Nephron progenitor cell (in vitro differentiated cells): ENCODE measurements around the gene TECPR2.

Source experiments
- DNase-seq: peaks from one replicate; pipeline ENCODE4 v3.0.0; 2021
- H3K27ac Mint-ChIP-seq: 2 replicates; pipeline ENCODE4 v1.8.0; 2021; ENCODE audit warnings: mild to moderate bottlenecking, moderate library complexity, mixed read lengths
- H3K27me3 Mint-ChIP-seq: 2 replicates; pipeline ENCODE4 v1.8.0; 2021; ENCODE audit warnings: mild to moderate bottlenecking, low read depth, mixed read lengths; ENCODE audit not compliant: poor library complexity
- H3K36me3 Mint-ChIP-seq: 2 replicates; pipeline ENCODE4 v1.8.0; 2021; ENCODE audit warnings: low read depth, mixed read lengths
- H3K4me1 Mint-ChIP-seq: 2 replicates; pipeline ENCODE4 v1.8.0; 2021; ENCODE audit warnings: mixed read lengths
- H3K4me3 Mint-ChIP-seq: 2 replicates; pipeline ENCODE4 v1.8.0; 2021; ENCODE audit warnings: mild to moderate bottlenecking, moderate library complexity, mixed read lengths
- H3K9me3 Mint-ChIP-seq: 2 replicates; pipeline ENCODE4 v1.8.0; 2021; ENCODE audit warnings: mild to moderate bottlenecking, moderate library complexity, mixed read lengths
- TF ChIP-seq, protein P1 (sequence below): fragments of 200-600 bp; sonication (generic); IDR thresholded peaks from 2 replicates; pipeline ENCODE4 v1.5.0; 2021; ENCODE audit warnings: antibody characterized with exemption

The TECPR2 gene

DNA sequence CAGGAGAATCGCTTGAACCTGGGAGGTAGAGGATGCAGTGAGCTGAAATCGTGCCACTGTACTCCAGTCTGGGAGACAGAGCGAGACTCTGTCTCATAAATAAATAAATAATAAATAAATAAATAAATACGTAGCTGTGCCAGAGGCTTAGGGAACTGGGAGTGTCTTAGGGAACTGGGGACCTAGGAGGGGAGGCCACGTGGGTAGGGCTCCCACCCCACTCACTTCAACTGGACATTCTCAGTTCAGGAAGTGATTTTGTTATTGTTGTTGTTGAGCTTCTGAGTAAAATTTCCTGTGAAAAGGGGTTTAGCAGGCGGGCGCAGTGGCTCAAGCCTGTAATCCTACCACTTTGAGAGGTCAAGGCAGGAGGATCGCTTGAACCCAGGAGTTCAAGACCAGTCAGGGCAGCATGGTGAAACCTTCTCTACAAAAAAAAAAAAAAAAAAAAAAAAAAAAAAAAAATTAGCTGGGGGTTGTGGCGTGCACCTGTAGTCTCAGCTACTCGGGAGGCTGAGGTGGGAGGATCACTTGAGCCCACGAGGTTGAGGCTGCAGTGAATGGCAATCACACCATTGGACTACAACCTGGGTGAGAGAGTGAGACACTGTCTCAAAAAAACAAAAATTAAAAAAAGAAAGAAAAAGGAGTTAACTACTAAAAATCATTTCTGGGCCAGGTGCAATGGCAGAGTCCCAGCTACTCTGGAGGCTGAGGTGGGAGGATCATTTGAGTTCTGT is 165.9 kb downstream of the TECPR2 start:
- H3K4me1 Mint-ChIP-seq, result peaks cover 26% of the 10 kb centered on the region

DNA sequence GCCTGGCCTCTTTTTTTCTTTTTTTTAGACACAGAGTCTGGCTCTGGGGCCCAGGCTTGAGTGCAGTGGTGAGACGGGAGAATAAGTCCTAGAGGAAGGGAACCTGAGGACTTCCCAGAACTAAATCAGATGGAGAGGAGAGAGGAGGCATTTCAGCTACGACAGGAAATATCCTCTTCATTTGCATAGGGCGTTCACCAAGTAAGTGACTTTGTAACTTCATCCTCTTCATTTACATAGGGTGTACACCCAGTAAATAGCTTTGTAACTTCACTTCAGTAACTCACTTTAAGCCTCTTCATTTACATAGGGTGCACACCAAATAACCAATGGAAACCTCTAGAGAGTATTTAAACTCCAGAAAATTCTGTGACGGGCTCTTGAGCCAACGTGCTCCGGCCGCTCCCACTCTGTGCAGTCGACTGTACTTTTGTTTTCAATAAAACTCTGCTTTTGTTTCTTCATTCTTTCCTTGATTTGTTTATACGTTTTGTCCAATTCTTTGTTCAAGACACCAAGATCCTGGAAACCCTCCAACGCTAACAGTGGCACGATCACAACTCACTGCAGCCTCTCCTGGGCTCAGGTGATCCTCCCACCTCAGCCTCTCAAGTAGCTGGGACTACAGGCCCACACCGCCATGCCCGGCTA is 168.2 kb downstream of the TECPR2 start:
- no peak for DNase-seq
- Mint-ChIP-seq H3K9me3 (no peaks in the 10 kb centered on the region), H3K4me1 (peaks cover 14% of the 10 kb centered on the region), H3K27me3 (no peaks in the 10 kb centered on the region), H3K27ac (no peak overlapping the region), H3K4me3 (no peak overlapping the region), H3K36me3 (no peaks in the 10 kb centered on the region)
- TF ChIP-seq, protein P1, sequence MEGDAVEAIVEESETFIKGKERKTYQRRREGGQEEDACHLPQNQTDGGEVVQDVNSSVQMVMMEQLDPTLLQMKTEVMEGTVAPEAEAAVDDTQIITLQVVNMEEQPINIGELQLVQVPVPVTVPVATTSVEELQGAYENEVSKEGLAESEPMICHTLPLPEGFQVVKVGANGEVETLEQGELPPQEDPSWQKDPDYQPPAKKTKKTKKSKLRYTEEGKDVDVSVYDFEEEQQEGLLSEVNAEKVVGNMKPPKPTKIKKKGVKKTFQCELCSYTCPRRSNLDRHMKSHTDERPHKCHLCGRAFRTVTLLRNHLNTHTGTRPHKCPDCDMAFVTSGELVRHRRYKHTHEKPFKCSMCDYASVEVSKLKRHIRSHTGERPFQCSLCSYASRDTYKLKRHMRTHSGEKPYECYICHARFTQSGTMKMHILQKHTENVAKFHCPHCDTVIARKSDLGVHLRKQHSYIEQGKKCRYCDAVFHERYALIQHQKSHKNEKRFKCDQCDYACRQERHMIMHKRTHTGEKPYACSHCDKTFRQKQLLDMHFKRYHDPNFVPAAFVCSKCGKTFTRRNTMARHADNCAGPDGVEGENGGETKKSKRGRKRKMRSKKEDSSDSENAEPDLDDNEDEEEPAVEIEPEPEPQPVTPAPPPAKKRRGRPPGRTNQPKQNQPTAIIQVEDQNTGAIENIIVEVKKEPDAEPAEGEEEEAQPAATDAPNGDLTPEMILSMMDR, result no peak

More for the DNA sequence above, 165.9 kb downstream of the TECPR2 start:
- Mint-ChIP-seq H3K4me3 (no peak overlapping the region), H3K9me3 (no peaks in the 10 kb centered on the region), H3K27me3 (no peaks in the 10 kb centered on the region), H3K27ac (no peak overlapping the region), H3K36me3 (no peaks in the 10 kb centered on the region)
- DNase-seq, result no peak
- TF ChIP-seq, protein P1, result no peak

DNA sequence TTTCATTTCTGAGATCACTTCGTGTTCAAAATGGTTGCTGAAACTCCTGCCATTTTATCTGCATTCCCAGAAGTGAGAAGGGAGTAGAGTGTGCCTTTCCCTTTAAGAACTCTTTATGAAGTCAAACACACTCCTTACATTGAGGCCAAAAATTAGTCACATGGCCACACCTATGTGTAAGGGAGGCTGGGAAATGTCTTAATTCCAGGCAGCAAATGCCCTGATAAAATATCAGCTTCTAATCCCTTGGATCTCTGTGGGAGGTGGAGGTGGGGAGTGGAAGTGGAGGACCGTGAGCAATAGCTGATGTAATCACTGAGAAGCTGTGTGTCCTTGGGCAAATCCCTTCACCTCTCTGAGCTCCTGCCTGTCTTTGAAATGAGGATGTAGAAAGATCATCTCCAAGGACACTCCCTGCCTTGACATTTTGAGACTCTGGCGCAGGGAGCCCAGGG is 169.5 kb downstream of the TECPR2 start:
- Mint-ChIP-seq H3K4me3 (no peak overlapping the region), H3K27ac (no peak overlapping the region), H3K27me3 (no peaks in the 10 kb centered on the region), H3K9me3 (no peaks in the 10 kb centered on the region), H3K36me3 (no peaks in the 10 kb centered on the region), H3K4me1 (peaks cover 14% of the 10 kb centered on the region)
- TF ChIP-seq, protein P1, result no peak
- DNase-seq, result no peak

DNA sequence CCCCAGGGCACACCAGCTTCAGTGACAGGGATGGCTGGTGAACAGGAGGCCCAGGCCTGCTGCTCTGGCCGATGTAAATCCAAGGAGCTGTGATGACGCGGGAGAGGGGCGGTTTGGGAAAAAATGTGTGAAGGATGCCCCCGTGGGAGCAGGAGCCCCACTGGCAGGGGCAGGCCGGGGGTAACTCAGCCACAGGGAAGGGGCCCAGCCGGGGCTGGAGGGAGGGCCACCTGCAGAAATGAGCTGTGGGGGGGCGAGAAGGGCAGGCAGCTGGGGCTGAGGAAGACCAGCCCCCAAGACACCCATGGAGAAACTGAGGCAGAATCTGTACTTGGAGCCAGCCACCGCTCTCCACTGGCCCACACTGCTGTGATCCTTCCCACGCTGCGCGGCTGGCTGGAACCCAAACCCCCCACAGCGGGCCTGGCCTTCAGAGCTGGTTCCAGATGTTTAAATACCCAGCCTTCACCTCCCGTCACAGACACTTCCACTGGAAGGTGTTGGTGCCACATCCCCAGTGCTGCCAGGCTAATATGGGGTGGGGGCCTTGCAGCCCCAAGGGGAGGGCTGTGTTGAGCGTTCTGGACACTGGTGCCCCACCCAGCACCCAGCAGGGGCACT is 175.3 kb downstream of the TECPR2 start:
- Mint-ChIP-seq H3K4me1 (peaks cover 14% of the 10 kb centered on the region), H3K27me3 (peaks cover 6% of the 10 kb centered on the region), H3K27ac (no peak overlapping the region), H3K4me3 (no peak overlapping the region), H3K36me3 (no peaks in the 10 kb centered on the region), H3K9me3 (no peaks in the 10 kb centered on the region)
- DNase-seq, result no peak
- TF ChIP-seq, protein P1, result no peak

DNA sequence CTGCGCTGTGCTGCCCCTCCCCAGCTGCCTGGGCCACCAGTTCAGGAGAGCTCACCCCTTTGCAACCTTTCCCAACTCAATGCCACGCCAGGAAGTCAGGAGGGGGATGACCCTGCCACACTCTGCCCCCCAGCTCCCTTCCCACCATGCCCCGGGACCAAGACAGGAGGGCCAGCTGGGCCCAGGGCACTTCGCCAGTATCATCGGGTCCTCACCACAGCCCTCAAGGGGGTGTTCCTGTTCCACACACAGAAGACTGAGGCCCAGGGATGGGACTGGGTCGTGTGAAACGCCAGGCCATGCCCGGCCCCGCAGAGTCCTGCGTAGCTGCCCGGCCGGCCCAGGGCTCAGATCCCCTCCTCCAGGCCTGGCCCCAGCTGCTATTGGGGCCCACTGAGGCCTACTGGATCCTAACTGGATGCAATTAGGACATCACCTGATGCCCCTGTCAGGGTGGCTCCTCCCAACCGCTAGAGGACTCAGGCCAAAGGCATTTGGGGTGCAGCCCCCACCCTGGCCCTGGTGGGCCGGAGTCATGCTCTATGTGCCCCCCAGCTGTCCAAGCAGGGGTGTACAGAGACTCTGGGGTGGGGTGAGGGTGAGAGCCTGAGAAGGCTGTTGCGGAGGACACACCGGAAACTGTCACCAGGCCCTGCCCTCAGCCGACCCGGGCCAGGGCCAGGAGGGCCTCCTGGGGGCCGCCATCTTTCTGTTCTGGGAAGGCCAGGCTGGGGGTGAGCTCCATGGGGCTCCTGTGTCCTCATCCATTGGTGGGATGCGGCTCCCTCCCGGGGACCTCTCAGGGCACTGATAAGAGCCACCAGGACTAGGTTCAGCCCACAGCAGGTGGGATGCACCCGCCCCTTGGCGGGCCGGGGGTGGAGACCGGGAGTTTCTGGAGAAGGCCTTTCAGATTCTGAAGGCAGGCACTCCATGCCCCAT is 176.1 kb downstream of the TECPR2 start:
- Mint-ChIP-seq H3K36me3 (no peaks in the 10 kb centered on the region), H3K27me3 (peaks cover 6% of the 10 kb centered on the region), H3K9me3 (no peaks in the 10 kb centered on the region), H3K4me3 (no peak overlapping the region), H3K4me1 (peaks cover 17% of the 10 kb centered on the region), H3K27ac (no peak overlapping the region)
- DNase-seq, result no peak
- TF ChIP-seq, protein P1, result no peak
